ENCODE data around the gene NOXA1.
"Not testable (repeated sequence)": the region's sequence is repeated elsewhere in the genome, so short reads cannot be mapped to it uniquely, and the experiment has no call there.

Gene NOXA1

DNA sequence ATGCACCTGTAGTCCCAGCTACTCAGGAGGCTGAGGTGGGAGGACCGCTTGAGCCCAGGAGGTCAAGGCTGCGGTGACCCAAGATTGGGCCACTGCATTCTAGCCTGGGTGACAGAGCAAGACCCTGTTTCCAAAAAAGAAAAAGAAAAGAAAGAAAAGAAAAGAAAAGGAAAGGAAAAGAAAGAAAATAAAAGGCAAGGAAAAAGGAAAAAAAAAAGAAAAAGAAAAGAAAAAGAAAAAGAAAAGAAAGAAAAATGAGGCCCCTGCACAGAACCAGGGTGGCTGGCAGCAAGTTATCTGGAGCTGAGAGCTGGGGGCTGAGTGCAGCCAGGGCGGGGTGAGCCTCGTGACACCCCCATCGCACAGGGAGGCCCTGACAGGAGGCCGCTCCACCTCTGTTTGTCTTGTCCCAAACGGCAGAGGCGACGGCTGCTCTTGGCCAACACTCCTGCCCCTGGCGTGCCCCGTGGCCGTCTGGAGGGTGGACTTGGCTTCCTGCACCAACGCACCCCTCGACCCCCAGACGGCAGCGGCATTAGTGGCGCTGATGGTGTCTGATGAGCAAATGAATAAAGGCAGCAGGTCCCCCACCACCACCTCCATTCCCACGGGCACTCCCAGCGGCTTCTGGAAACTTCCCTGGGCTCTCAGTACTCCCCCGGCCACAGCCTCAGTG lies 17.0 kb upstream of the NOXA1 start:
- DNase-seq, result no peak

- peak; percentile 59 for DNase-seq
Observed at GRCh38 chr9:137406876-137407589, 16.2 kb upstream of the NOXA1 start.

GRCh38 chr9:137407590-137408300 lies 15.4 kb upstream of the NOXA1 start:
- no peak for DNase-seq

GRCh38 chr9:137408651-137409405 lies 14.4 kb upstream of the NOXA1 start:
- no peak for DNase-seq

- no peak for DNase-seq
Observed at GRCh38 chr9:137409515-137409914, 13.7 kb upstream of the NOXA1 start.

GRCh38 chr9:137410236-137410890 lies 12.8 kb upstream of the NOXA1 start:
- DNase-seq, result not testable (repeated sequence)

GRCh38 chr9:137410891-137411249 lies 12.3 kb upstream of the NOXA1 start:
- DNase-seq, result no peak

GRCh38 chr9:137411260-137411644 lies 11.9 kb upstream of the NOXA1 start:
- DNase-seq, result no peak

DNA sequence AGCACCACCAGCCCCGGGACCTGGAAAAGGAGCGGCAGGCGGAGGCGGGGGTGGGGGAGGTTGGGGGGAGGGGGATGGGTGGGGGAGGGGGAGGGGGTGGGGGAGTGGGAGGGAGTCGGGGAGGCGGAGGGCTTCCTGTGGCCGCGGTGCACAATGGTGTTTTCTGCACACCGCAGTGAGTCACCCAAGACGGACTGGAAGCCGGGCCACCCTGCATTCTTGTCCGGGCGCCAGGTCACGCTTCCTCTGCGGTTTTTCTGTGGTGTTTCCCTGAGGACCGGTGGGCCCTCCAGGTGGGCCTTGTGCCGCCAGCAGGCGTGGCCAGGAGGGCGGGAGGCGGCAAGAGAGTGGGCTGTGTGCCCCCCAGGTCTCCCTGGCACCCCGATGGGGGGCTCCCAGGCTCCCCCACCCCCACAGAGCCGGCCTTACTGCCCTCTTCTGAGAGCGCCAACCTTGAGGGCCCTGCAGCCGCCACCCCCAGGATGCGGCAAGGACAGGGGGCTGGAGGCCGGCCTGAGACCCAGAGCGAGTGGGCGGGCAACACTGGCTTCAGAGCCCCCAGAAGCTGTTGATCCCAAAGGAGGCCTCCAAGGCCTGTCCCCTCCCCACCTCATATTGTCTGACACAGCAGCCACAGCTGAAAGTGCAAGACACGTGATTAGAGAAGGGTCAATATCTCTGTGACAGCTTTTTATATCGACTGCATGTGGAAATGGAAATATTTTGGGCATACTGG lies 11.4 kb upstream of the NOXA1 start:
- DNase-seq, result no peak

GRCh38 chr9:137412431-137412830 lies 10.8 kb upstream of the NOXA1 start:
- DNase-seq, result no peak

DNA sequence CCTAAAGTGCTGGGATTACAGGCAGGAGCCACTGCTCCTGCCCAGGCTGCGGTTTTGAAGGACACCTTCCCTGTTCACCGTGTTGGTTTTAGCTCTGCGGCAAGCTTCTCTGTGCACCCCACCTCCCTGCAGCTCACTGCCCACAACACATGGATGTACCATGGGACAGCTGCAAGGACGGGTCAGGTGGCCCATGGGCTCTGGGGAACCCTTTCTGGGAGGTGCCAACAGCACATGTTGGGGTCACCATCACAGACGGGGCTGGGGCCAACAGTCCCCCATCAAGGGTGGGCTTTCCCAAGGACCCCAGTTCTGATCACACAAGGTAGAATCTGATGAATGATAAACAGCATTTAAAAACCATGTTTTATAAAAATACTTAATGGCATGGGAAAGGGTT lies 7.7 kb upstream of the NOXA1 start:
- DNase-seq, result no peak

GRCh38 chr9:137416006-137416562 lies 7.1 kb upstream of the NOXA1 start:
- DNase-seq, result no peak

DNA sequence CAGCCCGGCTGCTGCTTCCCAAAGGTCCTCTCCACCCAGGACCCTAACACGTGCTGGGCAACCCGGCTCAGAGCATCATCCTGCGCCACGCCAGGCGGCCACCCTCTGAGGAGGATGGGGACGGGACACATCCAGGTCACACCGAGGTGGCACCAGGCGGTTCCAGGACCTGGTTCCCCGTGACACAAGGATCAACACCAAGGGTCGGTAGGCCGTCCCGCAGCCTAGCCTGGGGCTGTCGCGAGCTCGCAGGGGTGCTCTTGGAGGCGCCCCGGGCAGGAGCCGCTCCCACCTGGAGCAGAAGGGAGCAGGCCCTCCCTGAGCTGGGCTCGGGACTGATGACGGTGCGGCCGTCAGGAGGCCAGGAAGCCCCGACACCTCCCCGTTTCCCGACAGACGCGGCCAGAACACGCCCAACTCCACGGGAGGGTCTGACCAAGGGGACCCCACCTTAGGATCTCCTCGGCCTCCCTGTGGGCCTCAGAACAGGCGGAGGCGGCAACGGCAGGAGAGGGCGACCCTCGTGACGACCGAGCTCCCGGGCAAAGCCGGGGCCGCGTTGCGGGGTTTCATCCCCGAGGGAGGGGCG lies 6.5 kb upstream of the NOXA1 start:
- no peak for DNase-seq

- peak; percentile 3 for DNase-seq
Observed at GRCh38 chr9:137417161-137418021, 5.8 kb upstream of the NOXA1 start.

GRCh38 chr9:137421838-137422603 lies 1.2 kb upstream of the NOXA1 start:
- DNase-seq, result no peak

- peak; percentile 47 for DNase-seq
Observed at GRCh38 chr9:137423514-137424291, 510 bp downstream of the NOXA1 start.

DNA sequence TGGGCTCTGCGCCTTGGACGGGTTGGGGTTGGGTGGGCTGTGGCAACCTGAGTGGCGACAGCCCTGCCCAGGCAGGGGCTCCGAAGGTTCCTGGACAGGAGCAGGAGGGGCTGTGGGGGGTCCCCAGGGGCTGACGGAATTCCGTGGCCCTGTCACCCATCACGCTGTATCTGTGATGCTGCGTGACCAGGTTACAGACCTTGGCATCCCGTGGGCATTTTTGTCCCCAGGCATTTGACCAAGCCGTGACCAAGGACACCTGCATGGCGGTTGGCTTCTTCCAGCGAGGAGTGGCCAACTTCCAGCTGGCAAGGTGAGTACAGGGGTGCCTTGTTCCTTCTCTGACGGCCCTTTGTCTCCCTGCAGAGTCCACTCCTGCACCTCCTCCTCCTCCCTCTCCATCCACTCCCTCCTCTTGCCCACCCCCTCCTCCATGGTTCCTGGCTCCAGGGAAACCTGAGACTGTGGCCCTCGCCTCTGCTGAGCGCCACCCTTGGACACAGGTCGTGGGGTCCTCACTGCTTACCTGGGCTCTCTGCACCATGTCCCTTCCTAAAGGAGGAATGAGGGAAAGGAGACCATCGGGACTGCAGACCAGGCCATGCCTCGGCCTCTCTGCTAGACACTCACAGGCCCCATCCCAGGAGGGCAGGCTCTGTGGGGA lies 3.0 kb downstream of the NOXA1 start:
- DNase-seq, result no peak
